ENCODE data around the gene MYCBP2. TPM values are rescaled to one million over a fixed set of nuclear protein-coding genes. Genes with fewer than 3 reads are reported as not detected.

The MYCBP2 gene, protein sequence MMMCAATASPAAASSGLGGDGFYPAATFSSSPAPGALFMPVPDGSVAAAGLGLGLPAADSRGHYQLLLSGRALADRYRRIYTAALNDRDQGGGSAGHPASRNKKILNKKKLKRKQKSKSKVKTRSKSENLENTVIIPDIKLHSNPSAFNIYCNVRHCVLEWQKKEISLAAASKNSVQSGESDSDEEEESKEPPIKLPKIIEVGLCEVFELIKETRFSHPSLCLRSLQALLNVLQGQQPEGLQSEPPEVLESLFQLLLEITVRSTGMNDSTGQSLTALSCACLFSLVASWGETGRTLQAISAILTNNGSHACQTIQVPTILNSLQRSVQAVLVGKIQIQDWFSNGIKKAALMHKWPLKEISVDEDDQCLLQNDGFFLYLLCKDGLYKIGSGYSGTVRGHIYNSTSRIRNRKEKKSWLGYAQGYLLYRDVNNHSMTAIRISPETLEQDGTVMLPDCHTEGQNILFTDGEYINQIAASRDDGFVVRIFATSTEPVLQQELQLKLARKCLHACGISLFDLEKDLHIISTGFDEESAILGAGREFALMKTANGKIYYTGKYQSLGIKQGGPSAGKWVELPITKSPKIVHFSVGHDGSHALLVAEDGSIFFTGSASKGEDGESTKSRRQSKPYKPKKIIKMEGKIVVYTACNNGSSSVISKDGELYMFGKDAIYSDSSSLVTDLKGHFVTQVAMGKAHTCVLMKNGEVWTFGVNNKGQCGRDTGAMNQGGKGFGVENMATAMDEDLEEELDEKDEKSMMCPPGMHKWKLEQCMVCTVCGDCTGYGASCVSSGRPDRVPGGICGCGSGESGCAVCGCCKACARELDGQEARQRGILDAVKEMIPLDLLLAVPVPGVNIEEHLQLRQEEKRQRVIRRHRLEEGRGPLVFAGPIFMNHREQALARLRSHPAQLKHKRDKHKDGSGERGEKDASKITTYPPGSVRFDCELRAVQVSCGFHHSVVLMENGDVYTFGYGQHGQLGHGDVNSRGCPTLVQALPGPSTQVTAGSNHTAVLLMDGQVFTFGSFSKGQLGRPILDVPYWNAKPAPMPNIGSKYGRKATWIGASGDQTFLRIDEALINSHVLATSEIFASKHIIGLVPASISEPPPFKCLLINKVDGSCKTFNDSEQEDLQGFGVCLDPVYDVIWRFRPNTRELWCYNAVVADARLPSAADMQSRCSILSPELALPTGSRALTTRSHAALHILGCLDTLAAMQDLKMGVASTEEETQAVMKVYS (N-terminal part only)
- total RNA-seq = 53.5 and 64.0 TPM in 2 replicates

DNA sequence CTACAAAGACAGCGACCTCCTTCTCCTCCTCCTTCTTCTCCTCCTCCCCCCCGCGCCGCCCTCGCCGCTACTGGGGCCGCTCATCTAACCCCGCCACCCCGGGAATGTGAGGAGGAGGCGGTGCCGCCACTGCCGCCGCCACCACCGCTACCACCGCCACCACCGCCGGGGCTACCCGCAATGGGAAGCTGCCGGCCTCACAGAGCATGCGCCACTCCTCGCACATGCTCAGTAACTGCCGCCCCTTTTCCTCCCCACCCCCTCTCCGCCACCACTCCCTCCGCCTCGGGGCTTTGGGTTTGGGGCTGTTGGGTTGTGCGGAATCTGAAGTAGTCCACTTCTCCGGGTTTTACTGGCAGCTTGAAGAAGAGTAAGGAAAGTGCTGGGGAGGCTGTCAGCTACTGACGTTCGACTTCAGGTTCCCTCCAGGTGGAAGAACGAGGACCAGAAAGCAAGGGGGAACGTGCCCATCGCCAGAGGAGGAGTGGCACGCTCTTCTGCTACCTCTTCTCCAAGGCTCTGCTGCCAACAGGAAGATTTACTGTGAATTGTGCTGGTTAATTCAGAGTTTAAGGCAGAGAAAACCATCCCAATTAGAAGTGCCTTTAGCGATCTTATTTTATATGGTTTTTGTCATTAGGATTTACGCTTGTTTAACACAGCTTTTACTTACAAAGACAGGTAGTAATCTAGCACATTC lies at the start of gene MYCBP2:
TSS of gene MYCBP2 (minus strand) at position 190 of the 700 bp plus-strand sequence. CDS start 319 bp downstream, outside the sequence.

DNA sequence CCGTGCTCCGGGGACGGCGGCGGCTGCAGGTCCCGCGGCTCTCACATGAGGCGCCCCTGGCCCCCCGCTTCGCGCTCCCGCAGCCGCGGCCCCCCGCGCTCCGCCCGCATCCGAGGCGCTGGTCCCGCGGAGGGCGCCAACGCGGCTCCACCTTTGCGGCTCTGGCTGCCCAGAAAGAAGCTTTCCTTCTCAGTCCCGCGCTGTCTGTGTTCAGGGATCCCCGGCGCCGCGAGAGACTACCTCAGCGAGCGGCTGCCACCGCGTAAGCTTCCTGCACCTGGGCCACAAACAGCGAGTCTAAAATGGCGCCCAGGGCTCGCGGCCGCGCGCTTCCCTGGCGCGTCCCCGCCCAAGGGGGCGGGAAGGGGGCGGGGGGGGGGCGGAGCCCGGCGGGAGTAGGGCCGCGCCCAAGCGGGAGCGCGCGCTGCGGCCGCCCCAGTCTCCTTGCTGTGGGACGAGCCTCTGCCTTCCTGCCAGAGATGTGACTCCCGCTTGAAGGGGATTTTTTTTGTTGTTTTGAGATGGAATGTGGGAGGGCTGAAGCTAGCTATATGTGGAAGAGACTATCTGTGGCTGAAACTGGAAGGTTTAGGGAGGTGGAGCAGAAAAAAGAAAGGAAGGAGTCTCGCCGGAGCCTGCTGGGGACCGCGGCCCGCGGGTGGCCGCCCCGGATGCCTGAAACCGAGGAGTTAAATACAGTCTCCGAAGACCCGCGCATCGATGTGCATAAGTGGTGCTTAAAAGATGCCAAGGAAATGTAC lies 299.9 kb downstream of the MYCBP2 start, which contains the start of gene FBXL3:
TSS of gene FBXL3 (minus strand) at position 299 of the 761 bp plus-strand sequence. CDS start 5,299 bp downstream, outside the sequence.

Other genes with a start within 250 kb of the MYCBP2 start
- gene SCEL, start 208.6 kb upstream of the MYCBP2 start, total RNA-seq = not detected in 2 replicates